ENCODE results near the gene EPYC.

Gene EPYC

DNA sequence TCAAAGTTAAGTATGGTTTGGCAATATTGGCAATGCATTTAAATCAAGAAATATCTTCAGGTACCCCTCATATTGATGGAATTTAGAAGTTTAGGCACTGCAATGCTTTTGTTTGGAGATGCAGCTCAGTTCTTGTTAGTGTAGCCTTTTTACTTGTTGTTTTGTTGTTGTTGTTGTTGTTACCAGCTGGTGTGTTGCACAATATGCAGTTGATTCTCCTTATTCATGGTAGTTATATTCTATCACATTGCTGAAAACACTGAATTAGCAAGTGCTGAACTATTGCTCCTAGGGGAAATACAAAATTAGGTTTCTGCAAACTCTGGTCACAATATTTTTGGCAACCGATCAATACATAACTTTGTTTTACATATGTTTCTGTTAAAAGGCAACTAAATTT, 84.5 kb downstream of the EPYC start:
- TF ChIP-seq, protein P1, sequence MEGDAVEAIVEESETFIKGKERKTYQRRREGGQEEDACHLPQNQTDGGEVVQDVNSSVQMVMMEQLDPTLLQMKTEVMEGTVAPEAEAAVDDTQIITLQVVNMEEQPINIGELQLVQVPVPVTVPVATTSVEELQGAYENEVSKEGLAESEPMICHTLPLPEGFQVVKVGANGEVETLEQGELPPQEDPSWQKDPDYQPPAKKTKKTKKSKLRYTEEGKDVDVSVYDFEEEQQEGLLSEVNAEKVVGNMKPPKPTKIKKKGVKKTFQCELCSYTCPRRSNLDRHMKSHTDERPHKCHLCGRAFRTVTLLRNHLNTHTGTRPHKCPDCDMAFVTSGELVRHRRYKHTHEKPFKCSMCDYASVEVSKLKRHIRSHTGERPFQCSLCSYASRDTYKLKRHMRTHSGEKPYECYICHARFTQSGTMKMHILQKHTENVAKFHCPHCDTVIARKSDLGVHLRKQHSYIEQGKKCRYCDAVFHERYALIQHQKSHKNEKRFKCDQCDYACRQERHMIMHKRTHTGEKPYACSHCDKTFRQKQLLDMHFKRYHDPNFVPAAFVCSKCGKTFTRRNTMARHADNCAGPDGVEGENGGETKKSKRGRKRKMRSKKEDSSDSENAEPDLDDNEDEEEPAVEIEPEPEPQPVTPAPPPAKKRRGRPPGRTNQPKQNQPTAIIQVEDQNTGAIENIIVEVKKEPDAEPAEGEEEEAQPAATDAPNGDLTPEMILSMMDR (IDR thresholded peaks at IDR 0.05; ENCODE audit: borderline replicate concordance, control extremely low read depth, extremely low read depth, insufficient read depth, missing control alignments) = no peak
- in situ Hi-C loops (cut with MboI; ENCODE audit: low sequenced_read_pairs, unreplicated experiment) = loop anchor here (25.0 kb wide), 1 partner anchor 1383 kb away; the partner anchor contains the start of gene POC1B
- no peak for DNase-seq (ENCODE audit: low spot score)

DNA sequence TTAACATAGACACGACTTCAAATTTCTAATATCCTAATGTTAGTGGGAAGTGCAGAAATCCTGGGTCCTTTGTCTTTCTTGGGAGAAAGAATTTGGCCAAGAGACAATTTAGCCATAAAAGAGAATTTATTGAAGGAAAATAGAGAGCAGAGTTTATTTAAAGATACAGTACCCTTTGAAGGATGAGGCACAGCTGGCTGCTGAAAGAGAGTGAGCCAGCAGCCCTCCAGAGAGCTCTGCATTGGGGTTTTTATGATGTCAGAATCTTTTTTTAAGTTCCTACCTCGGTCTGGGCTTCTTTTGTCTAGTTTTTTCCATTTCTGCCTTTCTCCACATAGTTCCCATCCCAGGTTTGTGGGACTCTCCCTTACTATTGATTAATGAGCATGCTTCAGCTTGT, 87.3 kb downstream of the EPYC start:
- TF ChIP-seq, protein P1 (IDR thresholded peaks at IDR 0.05; ENCODE audit: borderline replicate concordance, control extremely low read depth, extremely low read depth, insufficient read depth, missing control alignments) = no peak
- in situ Hi-C loops (cut with MboI; ENCODE audit: low sequenced_read_pairs, unreplicated experiment) = loop anchor here (25.0 kb wide), 1 partner anchor 1380 kb away; the partner anchor contains the start of gene POC1B
- DNase-seq (ENCODE audit: low spot score) = no peak

DNA sequence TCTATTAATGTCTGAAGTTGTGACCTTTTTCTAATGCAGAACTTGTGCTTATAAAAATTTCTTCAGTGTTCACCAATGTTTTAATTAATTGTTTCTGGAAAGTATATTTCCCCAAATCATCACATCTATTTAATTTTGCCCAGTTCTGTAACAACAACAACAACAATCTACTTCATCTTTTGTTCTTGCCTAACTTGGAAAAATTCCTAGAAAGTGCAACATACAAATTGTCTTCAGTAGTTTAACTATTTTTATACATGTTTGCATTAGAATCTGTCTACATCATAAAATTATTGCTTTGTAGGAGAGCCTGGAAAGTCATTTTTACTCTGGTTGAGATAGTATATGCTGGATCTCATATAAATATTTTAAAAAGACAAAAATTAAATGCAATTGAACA, 88.3 kb downstream of the EPYC start:
- no peak for DNase-seq (ENCODE audit: low spot score)
- in situ Hi-C loops (cut with MboI; ENCODE audit: low sequenced_read_pairs, unreplicated experiment) = loop anchor here (25.0 kb wide), 1 partner anchor 1379 kb away; the partner anchor contains the start of gene POC1B
- TF ChIP-seq, protein P1 (IDR thresholded peaks at IDR 0.05; ENCODE audit: borderline replicate concordance, control extremely low read depth, extremely low read depth, insufficient read depth, missing control alignments) = no peak

DNA sequence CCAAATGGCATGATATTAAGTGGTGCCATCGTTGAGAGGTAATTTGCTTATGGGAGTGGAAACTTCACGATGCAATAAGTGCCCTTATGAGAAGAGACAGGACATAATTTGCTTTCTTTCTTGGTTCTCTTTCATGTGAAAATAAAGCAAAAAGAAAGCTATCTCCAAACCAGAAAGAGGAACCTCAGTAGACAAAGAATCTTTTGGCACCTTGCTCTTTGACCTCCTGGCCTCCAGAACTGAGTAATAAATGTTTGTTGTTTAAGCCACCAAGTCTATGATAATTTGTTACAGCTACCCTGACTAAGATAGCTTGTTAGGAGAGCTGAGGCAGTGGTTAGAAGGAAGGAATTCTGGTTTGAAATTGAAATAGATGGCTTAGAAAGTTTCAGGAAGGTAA, 89.4 kb downstream of the EPYC start:
- in situ Hi-C loops (cut with MboI; ENCODE audit: low sequenced_read_pairs, unreplicated experiment) = loop anchor here (25.0 kb wide), 1 partner anchor 1378 kb away; the partner anchor contains the start of gene POC1B
- TF ChIP-seq, protein P1 (IDR thresholded peaks at IDR 0.05; ENCODE audit: borderline replicate concordance, control extremely low read depth, extremely low read depth, insufficient read depth, missing control alignments) = no peak

More for the DNA sequence above, 89.4 kb downstream of the EPYC start:
- no peak for DNase-seq (ENCODE audit: low spot score)

Measured in GM13976 (cell line).